BJ (cell line): ENCODE data around the gene CDK5. TPM values are rescaled to one million over a fixed set of nuclear protein-coding genes. Genes with fewer than 3 reads are reported as not detected.

ENCODE experiments used
- CTCF ChIA-PET: fragments of 350-600 bp; formaldehyde crosslinking; extraction: SDS; loops from one replicate; lab custom pipeline; 2021; ENCODE audit warnings: antibody characterized with exemption, inconsistent platforms; lab: Yijun Ruan, JAX
- POLR2A ChIA-PET: fragments of 300-600 bp; sonication (Branson Sonifier 250); formaldehyde crosslinking; extraction: SDS; loops from one replicate; lab custom pipeline; 2021; ENCODE audit warnings: antibody characterized with exemption; lab: Charles Lee
- DNase-seq: peaks from one replicate; pipeline ENCODE4 v3.0.0-alpha.2; 2011; ENCODE audit warnings: low read depth
- H3K27me3 ChIP-seq: 2 replicates; pipeline ENCODE4 v1.6.0; 2011; ENCODE audit warnings: low read length; ENCODE audit not compliant: control insufficient read depth, insufficient read depth
- H3K36me3 ChIP-seq: 2 replicates; pipeline ENCODE4 v1.5.1; 2011; ENCODE audit warnings: low read length; ENCODE audit not compliant: control insufficient read depth, insufficient read depth
- H3K4me3 ChIP-seq: 2 replicates; pipeline ENCODE4 v1.5.1; 2011; ENCODE audit warnings: low read depth, mild to moderate bottlenecking, control low read depth, low read length
- CTCF ChIP-seq: IDR thresholded peaks from 2 replicates; pipeline ENCODE4 v1.5.1; 2011; ENCODE audit warnings: low read depth, mild to moderate bottlenecking, control low read depth, inconsistent platforms, low read length, moderate library complexity; ENCODE audit not compliant: insufficient read depth
- polyA minus RNA-seq: library from RNA; depleted of rRNA, polyadenylated mRNA; stranded (reverse); fragments of >200 nt; gene quantifications from 2 replicates; pipeline ENCODE4 v1.2.3, GENCODE V29; 2011; rRNA and poly(A)+ RNA removed
- polyA plus RNA-seq: library from polyadenylated mRNA; depleted of rRNA; stranded (reverse); fragments of >200 nt; gene quantifications from 2 replicates; pipeline ENCODE4 v1.2.3, GENCODE V29; 2011; rRNA removed

Gene CDK5
- polyA plus RNA-seq, result 30.0 and 33.2 TPM in 2 replicates
- 15.3 and 33.8 TPM in 2 replicates for polyA minus RNA-seq

- ChIA-PET POLR2A (no interaction called here), CTCF (interaction anchor here (0.9 to 1.1 kb wide), 2 partner anchors 10 to 46 kb away, joined by 3 read pairs; no protein-coding TSS in a partner anchor)
- DNase-seq, result no peak
- peak within 1 kb of the TSS; percentile 55 for H3K4me3 ChIP-seq
- no peaks in the 10 kb centered on the region for H3K27me3 ChIP-seq
- TF ChIP-seq CTCF, result 0 out of 2 replicates have a peak, but pooled peaks have one; percentile 9
- H3K36me3 ChIP-seq, result 0 out of 2 replicates have a peak, but pooled peaks cover 1% of the 10 kb centered on the region
Measured at GRCh38 chr7:151057506-151057988, at the start of gene CDK5. Gene CDK5, minus strand, starts transcription at chr7:151057897. Its CDS starts 49 bp downstream, at chr7:151057848.

- Histone ChIP-seq H3K4me3 (no peak overlapping the region), H3K27me3 (no peaks in the 10 kb centered on the region), H3K36me3 (no peaks in the 10 kb centered on the region; the same call in 1 of the 2 replicates)
- POLR2A ChIA-PET, result interaction anchor here (0.6 kb wide), 1 partner anchor 23 kb away, joined by 3 read pairs; no protein-coding TSS in a partner anchor
- no peak for TF ChIP-seq CTCF
- DNase-seq, result peak; percentile 73
- CTCF ChIA-PET, result interaction anchor here (0.7 to 3.2 kb wide), 6 partner anchors 9 to 86 kb away, joined by 3 to 16 read pairs (median 4); no protein-coding TSS in a partner anchor
Measured at GRCh38 chr7:151104411-151105235, 46.9 kb upstream of the CDK5 start.

DNA sequence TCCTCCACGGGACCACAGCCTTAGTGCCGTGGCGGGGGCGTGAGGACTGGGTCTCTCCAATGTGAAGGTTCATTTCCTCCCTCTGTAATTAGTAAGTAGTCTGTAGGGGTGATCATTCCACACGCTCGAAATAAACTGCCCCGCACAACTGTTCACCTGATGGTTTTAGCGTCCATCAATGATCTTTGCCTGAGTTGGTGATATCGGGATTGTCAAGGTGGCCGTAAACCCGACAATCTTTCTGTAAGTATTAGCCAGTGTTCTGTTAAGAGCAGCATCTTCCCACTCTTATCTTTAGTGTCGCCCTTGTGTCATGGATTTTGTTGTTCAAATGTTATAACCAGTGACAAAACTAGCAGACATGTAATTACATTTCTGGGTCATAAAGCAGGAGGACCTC is 46.3 kb upstream of the CDK5 start:
- Histone ChIP-seq H3K4me3 (no peak overlapping the region), H3K27me3 (no peaks in the 10 kb centered on the region), H3K36me3 (no peaks in the 10 kb centered on the region; the same call in 1 of the 2 replicates)
- CTCF ChIA-PET, result interaction anchor here (0.7 to 3.2 kb wide), 6 partner anchors 8 to 85 kb away, joined by 3 to 16 read pairs (median 4); partner anchors contain the start of gene CDK5
- TF ChIP-seq CTCF, result no peak
- DNase-seq, result no peak
- POLR2A ChIA-PET, result no interaction called here

- ChIA-PET POLR2A (no interaction called here), CTCF (interaction anchor here (0.9 to 3.2 kb wide), 4 partner anchors 11 to 84 kb away, joined by 3 to 16 read pairs (median 4); partner anchors contain the start of gene CDK5)
- no peaks in the 10 kb centered on the region; the same call in 1 of the 2 replicates for H3K36me3 ChIP-seq
- no peaks in the 10 kb centered on the region for H3K27me3 ChIP-seq
- no peak overlapping the region for H3K4me3 ChIP-seq
- TF ChIP-seq CTCF, result no peak
- DNase-seq, result no peak
Measured at GRCh38 chr7:151102991-151103390, 45.3 kb upstream of the CDK5 start.
